CD4-positive, alpha-beta memory T cell (primary cell): ENCODE data around the gene MICAL2. TPM values are rescaled to one million over a fixed set of nuclear protein-coding genes. Genes with fewer than 3 reads are reported as not detected.
"Not testable (repeated sequence)": the region's sequence is repeated elsewhere in the genome, so short reads cannot be mapped to it uniquely, and the experiment has no call there.

Source experiments
- CTCF ChIA-PET: fragments of 350-600 bp; sonication (Branson Sonifier 250); formaldehyde crosslinking; loops from one replicate; lab custom pipeline; 2021; ENCODE audit warnings: inconsistent platforms; ENCODE audit not compliant: partially characterized antibody; lab: Charles Lee
- POLR2A ChIA-PET: fragments of 350-600 bp; sonication (Branson Sonifier 250); formaldehyde crosslinking; loops from one replicate; lab custom pipeline; 2021; ENCODE audit not compliant: partially characterized antibody; lab: Charles Lee
- DNase-seq, 5 donors: peaks; one replicate each; pipeline versions ENCODE4 v3.0.0 to v3.0.0-alpha.2; 2020 to 2022; ENCODE audit warnings: mixed read lengths in 1 of 5
- H3K27ac ChIP-seq: one replicate; pipeline ENCODE4 v1.7.0; 2013; ENCODE audit warnings: low read depth, low read length
- H3K27me3 ChIP-seq: 2 replicates; pipeline ENCODE4 v1.7.0; 2013; ENCODE audit warnings: mild to moderate bottlenecking, low read length, moderate library complexity; ENCODE audit not compliant: insufficient read depth
- H3K36me3 ChIP-seq: 2 replicates; pipeline ENCODE4 v1.7.0; 2013; ENCODE audit warnings: mild to moderate bottlenecking, low read length, moderate library complexity; ENCODE audit not compliant: insufficient read depth
- H3K4me1 ChIP-seq: 2 replicates; pipeline ENCODE4 v1.7.0; 2013; ENCODE audit warnings: mild to moderate bottlenecking, low read length, moderate library complexity; ENCODE audit not compliant: insufficient read depth
- H3K4me3 ChIP-seq, 2 donors: one replicate each; pipeline ENCODE4 v1.7.0; 2013; ENCODE audit warnings: low read length in 2 of 2, mild to moderate bottlenecking in 1 of 2
- H3K9me3 ChIP-seq, 2 donors: one replicate each; pipeline ENCODE4 v1.7.0; 2013; ENCODE audit warnings: low read length in 2 of 2, control low read depth in 1 of 2; ENCODE audit not compliant: control insufficient read depth in 1 of 2
- H3K27ac Mint-ChIP-seq, 7 donors: one replicate each; pipeline ENCODE4 v1.8.0; 2020 to 2021; ENCODE audit warnings: mixed read lengths in 7 of 7, mild to moderate bottlenecking in 6 of 7, inconsistent platforms in 3 of 7, moderate library complexity in 3 of 7
- H3K27me3 Mint-ChIP-seq, 2 donors: one replicate each; pipeline ENCODE4 v1.8.0; 2020 to 2021; ENCODE audit warnings: mixed read lengths in 2 of 2
- H3K36me3 Mint-ChIP-seq, 2 donors: one replicate each; pipeline ENCODE4 v1.8.0; 2020 to 2021; ENCODE audit warnings: mixed read lengths in 2 of 2, inconsistent platforms in 1 of 2, mild to moderate bottlenecking in 1 of 2
- H3K4me1 Mint-ChIP-seq, 4 donors: one replicate each; pipeline ENCODE4 v1.8.0; 2020 to 2021; ENCODE audit warnings: mixed read lengths in 4 of 4, mild to moderate bottlenecking in 1 of 4
- H3K4me3 Mint-ChIP-seq, 8 donors: one replicate each; pipeline ENCODE4 v1.8.0; 2020 to 2021; ENCODE audit warnings: mixed read lengths in 8 of 8, mild to moderate bottlenecking in 7 of 8, moderate library complexity in 6 of 8, inconsistent platforms in 3 of 8
- H3K9me3 Mint-ChIP-seq, 8 donors: one replicate each; pipeline ENCODE4 v1.8.0; 2020 to 2021; ENCODE audit warnings: mixed read lengths in 8 of 8, mild to moderate bottlenecking in 5 of 8, inconsistent platforms in 3 of 8, moderate library complexity in 1 of 8
- intact Hi-C: fragments of 100-400 bp; cut with micrococcal nuclease; formaldehyde crosslinking; loops from one replicate; pipeline ENCODE4 v1.15.1; 2023
- polyA plus RNA-seq, 2 donors: library from polyadenylated mRNA; unstranded; fragments of 300-500 nt; fragmentation: Illumina TruSeq; gene quantifications; one replicate each; pipeline ENCODE4 v1.2.3, GENCODE V29; 2021
- total RNA-seq, 2 experiments: library from RNA; stranded (reverse); gene quantifications; one replicate each; pipeline ENCODE4 v1.2.3, GENCODE V29; 2021

The MICAL2 gene
- total and polyA plus RNA-seq, 4 experiments from 2014 or later = 10.9 to 38.8 (median 28.2) TPM

DNA sequence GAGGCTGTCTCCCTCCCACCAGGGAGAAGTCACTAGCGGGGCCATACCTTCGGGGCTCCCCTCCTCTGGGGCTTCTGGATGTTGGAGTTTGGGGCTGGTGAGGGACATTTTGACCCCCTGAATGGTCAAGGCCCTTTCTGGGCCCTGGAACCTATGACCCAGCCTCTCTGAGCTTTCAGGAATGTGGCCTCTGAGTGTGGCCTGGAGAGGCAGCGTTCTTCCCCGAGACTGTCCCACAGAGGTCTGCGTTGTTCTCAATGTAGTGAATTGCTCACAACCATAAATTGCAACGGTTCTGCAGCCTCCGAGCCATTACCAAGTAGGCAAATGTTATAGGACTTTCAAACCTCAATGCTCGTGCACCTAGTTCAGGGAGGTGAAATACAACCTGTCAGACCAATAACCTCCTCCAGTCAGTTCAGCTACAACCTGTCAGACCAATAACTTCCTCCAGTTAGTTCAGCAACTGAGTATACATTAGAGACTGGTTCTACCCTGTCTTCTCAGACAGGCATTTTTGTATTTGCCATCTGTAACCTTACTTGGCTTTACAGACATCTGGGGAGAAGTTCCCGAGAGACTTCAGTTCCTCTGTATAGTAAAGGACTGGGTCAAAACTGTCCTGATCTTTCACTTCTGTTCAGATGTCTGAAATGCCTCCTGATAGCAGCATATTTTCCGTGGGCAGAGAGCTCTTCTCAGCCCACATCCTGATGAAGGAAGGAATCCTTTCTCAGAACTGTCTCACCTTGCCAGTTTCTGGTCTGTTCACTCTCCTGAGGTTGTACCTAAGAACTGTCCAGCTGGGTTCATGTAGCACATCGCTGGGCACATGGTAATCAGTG, 34.2 kb downstream of the MICAL2 start:
- CTCF ChIA-PET = interaction anchor here (1.0 kb wide), 1 partner anchor 91 kb away, joined by 3 read pairs; no protein-coding TSS in a partner anchor

GRCh38 chr11:12146678-12147077, 36.3 kb downstream of the MICAL2 start:
- H3K36me3 ChIP-seq, H3K27me3 ChIP-seq, H3K4me3 Mint-ChIP-seq, H3K9me3 Mint-ChIP-seq, H3K27ac ChIP-seq, H3K36me3 Mint-ChIP-seq, H3K9me3 ChIP-seq, H3K27me3 Mint-ChIP-seq, intact Hi-C loops, H3K4me3 ChIP-seq, H3K27ac Mint-ChIP-seq, DNase-seq, POLR2A ChIA-PET: not testable (repeated sequence)
- H3K4me1 Mint-ChIP-seq = peaks cover 37 to 69% (median 53%) of the 10 kb centered on the region in 4 donors
- CTCF ChIA-PET = interaction anchor here (1.0 to 1.7 kb wide), 2 partner anchors 8 to 135 kb away, joined by 4 read pairs; no protein-coding TSS in a partner anchor
- peaks cover 50% of the 10 kb centered on the region for H3K4me1 ChIP-seq

More for the DNA sequence above, 34.2 kb downstream of the MICAL2 start:
- Histone ChIP-seq H3K27ac (no peak overlapping the region), H3K27me3 (no peaks in the 10 kb centered on the region), H3K4me1 (peaks cover 56% of the 10 kb centered on the region), H3K36me3 (no peaks in the 10 kb centered on the region), H3K4me3 (no peak overlapping the region), H3K9me3 (no peaks in the 10 kb centered on the region)
- Mint-ChIP-seq H3K9me3 (peaks cover 0 to 2% (median 0%) of the 10 kb centered on the region in 8 donors), H3K4me1 (peaks cover 41 to 72% (median 55%) of the 10 kb centered on the region in 4 donors), H3K27me3 (no peaks in the 10 kb centered on the region), H3K4me3 (peak overlapping the region in 5 of 8 donors; percentile 9 to 75 (median 30)), H3K27ac (peak overlapping the region in 6 of 7 donors; percentile 38 to 89 (median 68)), H3K36me3 (peaks cover 0 to 4% of the 10 kb centered on the region in 2 donors)
- DNase-seq = no peak
- POLR2A ChIA-PET = no interaction called here
- intact Hi-C loops = no loop called here

- Histone ChIP-seq H3K9me3 (no peaks in the 10 kb centered on the region), H3K27ac (no peak overlapping the region), H3K27me3 (no peaks in the 10 kb centered on the region), H3K4me1 (peaks cover 42% of the 10 kb centered on the region), H3K36me3 (no peaks in the 10 kb centered on the region), H3K4me3 (no peak overlapping the region)
- intact Hi-C loops = no loop called here
- DNase-seq = no peak
- H3K36me3 Mint-ChIP-seq = peaks cover 0 to 6% of the 10 kb centered on the region in 2 donors
- peaks cover 0 to 2% (median 0%) of the 10 kb centered on the region in 8 donors for H3K9me3 Mint-ChIP-seq
- H3K4me3 Mint-ChIP-seq = peak overlapping the region in 1 of 8 donors; percentile 3
- CTCF ChIA-PET = interaction anchor here (0.8 to 1.7 kb wide), 3 partner anchors 10 to 138 kb away, joined by 3 to 4 read pairs (median 4); no protein-coding TSS in a partner anchor
- H3K4me1 Mint-ChIP-seq = peaks cover 39 to 61% (median 48%) of the 10 kb centered on the region in 4 donors
- no peaks in the 10 kb centered on the region for H3K27me3 Mint-ChIP-seq
- peak overlapping the region in 1 of 7 donors; percentile 44 for H3K27ac Mint-ChIP-seq
- POLR2A ChIA-PET = no interaction called here
Measured at GRCh38 chr11:12147827-12148226, 37.4 kb downstream of the MICAL2 start.

DNA sequence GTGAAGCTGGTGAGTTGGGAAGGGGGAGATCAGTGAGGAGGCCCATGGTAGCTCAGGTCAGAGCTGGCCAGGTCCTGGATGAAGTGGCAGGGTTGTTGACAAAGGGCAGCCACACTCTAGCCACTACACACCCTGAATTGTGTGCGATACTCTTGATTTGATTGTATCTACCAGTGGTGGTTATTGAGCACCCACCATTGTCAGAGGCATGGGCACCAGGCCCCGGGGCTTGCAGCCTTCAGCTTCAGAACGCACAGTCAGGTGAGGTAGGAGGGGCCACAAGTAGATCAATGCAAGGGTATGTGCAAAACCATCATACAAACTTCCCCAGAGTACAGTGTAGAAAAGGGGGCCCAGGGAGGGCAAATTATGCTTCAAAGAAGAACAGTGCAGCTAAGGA, 38.1 kb downstream of the MICAL2 start:
- no peaks in the 10 kb centered on the region for H3K9me3 ChIP-seq
- peak overlapping the region in 1 of 8 donors; percentile 34 for H3K4me3 Mint-ChIP-seq
- CTCF ChIA-PET = interaction anchor here (0.6 to 1.7 kb wide), 3 partner anchors 8 to 10 kb away, joined by 3 to 4 read pairs (median 3); no protein-coding TSS in a partner anchor
- peaks cover 35 to 54% (median 43%) of the 10 kb centered on the region in 4 donors for H3K4me1 Mint-ChIP-seq
- no peak overlapping the region for H3K27ac ChIP-seq
- no peak overlapping the region for H3K4me3 ChIP-seq
- no peak for DNase-seq
- no peaks in the 10 kb centered on the region for H3K36me3 ChIP-seq
- H3K9me3 Mint-ChIP-seq = peaks cover 0 to 2% (median 0%) of the 10 kb centered on the region in 8 donors
- no peaks in the 10 kb centered on the region for H3K27me3 Mint-ChIP-seq
- no peaks in the 10 kb centered on the region for H3K27me3 ChIP-seq
- intact Hi-C loops = no loop called here
- H3K4me1 ChIP-seq = peaks cover 36% of the 10 kb centered on the region
- H3K36me3 Mint-ChIP-seq = peaks cover 0 to 6% of the 10 kb centered on the region in 2 donors
- peak overlapping the region in 2 of 7 donors; percentile 18 to 59 for H3K27ac Mint-ChIP-seq
- POLR2A ChIA-PET = no interaction called here

DNA sequence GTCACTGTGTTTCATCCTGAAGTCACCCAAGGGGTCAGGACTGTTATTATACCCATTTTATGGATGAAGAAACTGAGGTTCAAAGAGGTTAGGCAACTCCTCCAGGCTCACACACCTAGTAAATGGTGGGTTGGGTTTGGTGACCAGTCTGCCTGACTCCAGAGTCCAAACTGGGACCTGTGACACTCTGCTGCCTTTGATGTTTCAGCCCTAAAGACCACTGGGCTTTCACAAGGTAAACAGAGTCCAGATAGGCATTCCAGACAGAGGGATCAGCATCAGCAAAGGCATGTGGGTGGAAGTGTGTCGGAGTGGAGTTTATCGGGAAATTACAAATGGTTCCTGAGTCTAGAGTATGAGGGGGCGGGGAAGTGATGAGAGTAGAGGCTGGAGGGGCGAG, 38.5 kb downstream of the MICAL2 start:
- CTCF ChIA-PET = interaction anchor here (0.6 to 1.0 kb wide), 2 partner anchors 9 kb away, joined by 3 read pairs; no protein-coding TSS in a partner anchor
- Mint-ChIP-seq H3K36me3 (peaks cover 0 to 10% of the 10 kb centered on the region in 2 donors), H3K27me3 (no peaks in the 10 kb centered on the region), H3K4me3 (peak overlapping the region in 1 of 8 donors; percentile 9), H3K9me3 (peaks cover 0 to 2% (median 0%) of the 10 kb centered on the region in 8 donors), H3K27ac (peak overlapping the region in 1 of 7 donors; percentile 18), H3K4me1 (peaks cover 31 to 50% (median 40%) of the 10 kb centered on the region in 4 donors)
- H3K36me3 ChIP-seq = no peaks in the 10 kb centered on the region
- no peaks in the 10 kb centered on the region for H3K27me3 ChIP-seq
- peaks cover 32% of the 10 kb centered on the region for H3K4me1 ChIP-seq
- POLR2A ChIA-PET = no interaction called here
- DNase-seq = no peak
- intact Hi-C loops = no loop called here
- no peak overlapping the region for H3K27ac ChIP-seq
- no peaks in the 10 kb centered on the region for H3K9me3 ChIP-seq
- no peak overlapping the region for H3K4me3 ChIP-seq

GRCh38 chr11:12149672-12150225, 39.4 kb downstream of the MICAL2 start:
- POLR2A ChIA-PET = no interaction called here

More at GRCh38 chr11:12149672-12150225, 39.4 kb downstream of the MICAL2 start:
- DNase-seq = no peak
- H3K27ac Mint-ChIP-seq = peak overlapping the region in 4 of 7 donors; percentile 3 to 49 (median 22)
- H3K9me3 Mint-ChIP-seq = peaks cover 0 to 2% (median 0%) of the 10 kb centered on the region in 8 donors
- H3K27me3 Mint-ChIP-seq = no peaks in the 10 kb centered on the region
- Histone ChIP-seq H3K4me1 (peaks cover 23% of the 10 kb centered on the region), H3K4me3 (no peak overlapping the region), H3K27me3 (no peaks in the 10 kb centered on the region), H3K27ac (no peak overlapping the region), H3K9me3 (no peaks in the 10 kb centered on the region), H3K36me3 (no peaks in the 10 kb centered on the region)
- intact Hi-C loops = no loop called here
- H3K4me3 Mint-ChIP-seq = peak overlapping the region in 3 of 8 donors; percentile 13 to 29 (median 25)
- peaks cover 24 to 42% (median 32%) of the 10 kb centered on the region in 4 donors for H3K4me1 Mint-ChIP-seq
- CTCF ChIA-PET = interaction anchor here (1.0 to 1.5 kb wide), 2 partner anchors 8 to 12 kb away, joined by 3 to 5 read pairs; no protein-coding TSS in a partner anchor
- peaks cover 0 to 10% of the 10 kb centered on the region in 2 donors for H3K36me3 Mint-ChIP-seq
